ENCODE data around the gene MAVS. TPM values are rescaled to one million over a fixed set of nuclear protein-coding genes. Genes with fewer than 3 reads are reported as not detected.

Gene MAVS
- total and polyA plus RNA-seq, 2 donors (not counting 3 experiments of a cell fraction or from before 2014, with no cell fraction given): 18.8 to 40.7 TPM

DNA sequence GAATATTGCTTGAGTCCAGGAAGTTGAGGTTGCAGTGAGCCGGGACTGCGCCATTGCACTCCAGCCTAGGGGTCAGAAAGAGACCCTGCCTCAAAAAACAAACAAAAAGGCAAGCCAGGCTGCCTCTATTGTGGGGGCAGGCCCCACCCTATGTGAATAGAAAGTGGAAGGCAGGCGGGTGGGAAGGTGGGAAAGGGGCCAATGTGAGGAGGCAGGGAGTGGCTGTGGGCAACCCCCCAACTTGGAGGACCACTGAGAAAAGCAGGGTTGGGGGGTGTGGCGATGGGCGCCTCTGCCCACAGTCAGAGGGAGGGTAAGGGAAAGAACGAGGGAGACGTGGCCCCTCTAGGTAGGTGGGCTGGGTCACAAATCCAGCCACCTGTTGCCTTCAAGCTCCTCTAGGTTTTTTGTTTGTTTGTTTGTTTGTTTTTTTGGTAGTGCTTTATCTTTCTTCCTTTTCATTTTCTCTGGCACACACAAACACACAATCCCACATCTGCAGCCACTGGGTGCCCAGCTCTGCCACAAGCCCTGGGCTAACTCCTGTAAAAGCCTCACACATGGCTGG lies 31.6 kb upstream of the MAVS start:
- no peak overlapping the region for H3K27ac ChIP-seq (ENCODE audit: insufficient read depth, low read depth, low read length)
- FAIRE-seq (no peak), DNase-seq (ENCODE audit: low read depth, low spot score) (no peak)
- H3K36me3 ChIP-seq (ENCODE audit: control insufficient read depth in 2 of 2, extremely low read depth in 1 of 2, insufficient read depth in 2 of 2, low read length in 2 of 2): no peaks in the 10 kb centered on the region
- dilution Hi-C loops (cut with MboI; ENCODE audit: extremely low pct_ligation_motif_present, low sequenced_read_pairs): no loop called here
- ChIA-PET CTCF (interaction anchor here (1.6 kb wide), 1 partner anchor 28 kb away, joined by 6 read pairs; the partner anchor contains the start of gene CENPB), POLR2A (no interaction called here)
- H3K4me3 ChIP-seq (replicated peaks in 1 of 3; ENCODE audit: insufficient read depth in 1 of 3, low read depth in 1 of 3, low read length in 3 of 3): no peak overlapping the region
- no TSS peak for BruUV-seq (replicated peaks)
- no peak overlapping the region for H2AFZ ChIP-seq (ENCODE audit: low read depth, low read length)
- no peak overlapping the region for H3K4me2 ChIP-seq (ENCODE audit: insufficient read depth, low read length)
- H3K9me1 ChIP-seq (replicated peaks; ENCODE audit: control insufficient read depth, extremely low read depth, insufficient read depth, low read length): no peaks in the 10 kb centered on the region
- TF ChIP-seq JUN (IDR thresholded peaks at IDR 0.05; ENCODE audit: borderline replicate concordance, insufficient read depth, insufficient read length, low read depth) (no peak), POLR2A (IDR thresholded peaks at IDR 0.05; ENCODE audit: low read depth, low read length) (no peak), MYC (IDR thresholded peaks at IDR 0.05; ENCODE audit: low read depth, low read length) (no peak), FOS (IDR thresholded peaks at IDR 0.05; ENCODE audit: borderline replicate concordance, insufficient read depth, low read length) (no peak), POLR2AphosphoS5 (IDR thresholded peaks at IDR 0.05; ENCODE audit: insufficient read depth, low read depth, low read length) (no peak), EZH2 (IDR thresholded peaks at IDR 0.05; ENCODE audit: borderline replicate concordance, low read depth, low read length, severe bottlenecking) (no peak), GATA2 (IDR thresholded peaks at IDR 0.05; ENCODE audit: insufficient read depth, insufficient read length, low read depth, low read length) (no peak)
- TF ChIP-seq, protein P1, sequence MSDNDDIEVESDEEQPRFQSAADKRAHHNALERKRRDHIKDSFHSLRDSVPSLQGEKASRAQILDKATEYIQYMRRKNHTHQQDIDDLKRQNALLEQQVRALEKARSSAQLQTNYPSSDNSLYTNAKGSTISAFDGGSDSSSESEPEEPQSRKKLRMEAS (IDR thresholded peaks at IDR 0.05; ENCODE audit: insufficient read depth, insufficient read length): no peak
- TF ChIP-seq, protein P2, sequence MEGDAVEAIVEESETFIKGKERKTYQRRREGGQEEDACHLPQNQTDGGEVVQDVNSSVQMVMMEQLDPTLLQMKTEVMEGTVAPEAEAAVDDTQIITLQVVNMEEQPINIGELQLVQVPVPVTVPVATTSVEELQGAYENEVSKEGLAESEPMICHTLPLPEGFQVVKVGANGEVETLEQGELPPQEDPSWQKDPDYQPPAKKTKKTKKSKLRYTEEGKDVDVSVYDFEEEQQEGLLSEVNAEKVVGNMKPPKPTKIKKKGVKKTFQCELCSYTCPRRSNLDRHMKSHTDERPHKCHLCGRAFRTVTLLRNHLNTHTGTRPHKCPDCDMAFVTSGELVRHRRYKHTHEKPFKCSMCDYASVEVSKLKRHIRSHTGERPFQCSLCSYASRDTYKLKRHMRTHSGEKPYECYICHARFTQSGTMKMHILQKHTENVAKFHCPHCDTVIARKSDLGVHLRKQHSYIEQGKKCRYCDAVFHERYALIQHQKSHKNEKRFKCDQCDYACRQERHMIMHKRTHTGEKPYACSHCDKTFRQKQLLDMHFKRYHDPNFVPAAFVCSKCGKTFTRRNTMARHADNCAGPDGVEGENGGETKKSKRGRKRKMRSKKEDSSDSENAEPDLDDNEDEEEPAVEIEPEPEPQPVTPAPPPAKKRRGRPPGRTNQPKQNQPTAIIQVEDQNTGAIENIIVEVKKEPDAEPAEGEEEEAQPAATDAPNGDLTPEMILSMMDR (IDR thresholded peaks at IDR 0.05; ENCODE audit: extremely low read depth in 1 of 2, insufficient read depth in 1 of 2, low read depth in 1 of 2, low read length in 2 of 2): no peak
- no peaks in the 10 kb centered on the region for H3K9me3 ChIP-seq (replicated peaks; ENCODE audit: control insufficient read depth, insufficient read depth, low read length)
- no peaks in the 10 kb centered on the region for H4K20me1 ChIP-seq (replicated peaks; ENCODE audit: control insufficient read depth, extremely low read depth, insufficient read depth, low read length)
- no peaks in the 10 kb centered on the region for H3K79me2 ChIP-seq (ENCODE audit: control insufficient read depth, insufficient read depth, low read length)
- H3K4me1 ChIP-seq (ENCODE audit: control insufficient read depth, extremely low read depth, insufficient read depth, low read length): peaks cover 17% of the 10 kb centered on the region
- no peak overlapping the region for H3K9ac ChIP-seq (replicated peaks; ENCODE audit: extremely low read depth, insufficient read depth, low read length)
- no peaks in the 10 kb centered on the region for H3K27me3 ChIP-seq (ENCODE audit: control insufficient read depth in 2 of 2, insufficient read depth in 2 of 2, low read length in 2 of 2)
- intact Hi-C loops (cut with micrococcal nuclease): no loop called here
